GM18951 (cell line): ENCODE results near the gene TRPM5.

ENCODE experiments used
- POLR2A ChIP-seq: IDR thresholded peaks from 4 replicates; pipeline ENCODE4 v1.6.1; 2011; ENCODE audit warnings: mild to moderate bottlenecking; ENCODE audit not compliant: insufficient read length, insufficient read depth; ENCODE audit errors: extremely low read depth
- in situ Hi-C: fragments of 300-500 bp; cut with MboI; formaldehyde crosslinking; loops from one replicate; pipeline ENCODE4 v1.12.0; 2022; ENCODE audit warnings: low sequenced_read_pairs, mixed read lengths, inconsistent platforms; ENCODE audit not compliant: unreplicated experiment

Gene TRPM5

DNA sequence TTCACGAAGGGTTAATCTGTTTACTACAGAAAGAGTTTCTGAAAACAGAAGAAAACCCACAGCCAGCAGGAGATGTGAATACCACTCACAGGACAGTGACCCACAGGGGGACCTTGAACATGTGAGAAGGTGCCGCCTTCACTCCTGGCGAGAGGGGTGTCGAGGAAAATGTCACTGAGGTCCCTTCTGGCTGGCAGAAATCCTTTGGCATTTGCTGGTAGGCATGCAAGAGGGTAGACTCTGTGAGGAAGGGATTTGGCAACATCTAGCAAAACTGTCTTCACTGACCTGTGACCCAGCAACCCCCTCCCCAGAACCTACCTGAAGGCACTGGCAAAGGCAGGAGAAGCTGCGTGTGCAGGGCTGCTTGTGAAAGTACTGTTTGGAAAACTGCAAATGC is 9.1 kb upstream of the TRPM5 start:
- in situ Hi-C loops = no loop called here
- TF ChIP-seq POLR2A = no peak

DNA sequence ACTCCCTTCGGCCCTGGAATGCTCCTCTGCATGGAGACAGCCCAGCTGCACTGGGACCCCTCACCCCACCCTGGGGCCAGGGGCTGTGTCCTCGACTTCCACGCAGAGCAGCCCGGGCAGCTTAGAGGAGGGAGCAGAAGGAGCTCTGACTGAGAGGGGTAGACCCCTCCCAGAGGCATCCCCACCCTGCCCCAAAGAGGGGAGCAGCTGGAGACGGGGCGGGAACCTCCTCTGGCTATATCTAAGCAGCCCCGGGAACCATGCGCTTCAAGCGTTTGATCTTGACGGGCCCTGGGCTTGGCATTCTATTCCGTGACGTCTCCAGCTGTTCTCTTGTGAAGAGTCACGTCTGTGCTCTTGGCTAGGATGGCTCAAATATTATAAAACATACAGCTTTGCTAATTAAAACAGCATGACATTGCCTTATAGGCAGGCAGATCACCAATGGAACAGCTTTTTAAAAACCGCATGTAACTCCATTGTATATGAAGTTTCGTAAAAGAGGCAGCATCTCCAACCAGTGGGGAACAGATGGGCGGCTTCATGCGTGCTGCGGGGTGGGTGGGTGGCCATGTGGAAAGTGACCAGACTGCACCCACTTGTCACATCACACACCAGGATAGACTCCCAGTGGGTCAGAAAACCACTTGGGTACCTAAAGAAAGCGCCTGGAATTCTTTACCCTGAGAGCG is 8.2 kb upstream of the TRPM5 start:
- in situ Hi-C loops = no loop called here
- TF ChIP-seq POLR2A = no peak

DNA sequence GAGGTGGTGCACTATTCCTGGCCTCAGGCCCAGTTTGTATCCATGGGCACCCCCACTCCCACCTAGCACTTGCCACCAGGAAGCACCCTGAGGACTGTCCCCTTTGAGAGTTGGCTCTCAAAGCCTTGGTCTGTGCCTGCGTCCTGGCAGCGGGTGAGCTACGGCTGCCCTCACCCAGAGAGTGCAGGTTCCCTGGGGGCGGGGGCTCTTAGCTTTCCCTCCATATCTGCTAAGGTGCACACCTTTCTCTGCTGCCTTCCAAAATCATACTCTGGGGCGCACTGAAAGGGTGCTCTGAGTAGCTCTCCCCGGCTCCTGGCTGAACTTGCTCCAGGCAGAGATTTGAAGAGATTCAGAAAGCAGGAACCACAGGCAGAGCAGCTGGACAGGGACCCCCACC is 7.6 kb upstream of the TRPM5 start:
- TF ChIP-seq POLR2A = no peak
- in situ Hi-C loops = no loop called here

DNA sequence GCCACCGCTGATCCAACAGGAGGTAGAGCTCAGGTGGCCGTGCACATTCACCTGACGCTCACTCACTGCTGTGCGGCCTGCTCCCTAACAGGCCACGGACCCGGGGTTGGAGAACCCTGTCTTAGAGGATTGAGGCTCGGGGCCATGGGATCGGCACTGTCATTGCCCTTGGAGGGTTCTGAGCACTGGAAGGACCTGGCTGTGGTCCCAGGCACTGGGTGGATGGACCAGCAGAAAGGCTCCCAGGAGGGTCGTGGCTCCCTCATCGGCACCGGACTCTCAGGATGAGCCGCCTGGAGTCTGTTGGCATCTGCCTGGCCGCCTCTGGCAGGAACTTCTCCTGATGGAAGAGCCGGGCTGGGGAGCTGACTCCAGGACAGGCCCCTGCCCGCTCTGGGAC is 7.0 kb upstream of the TRPM5 start:
- in situ Hi-C loops = no loop called here
- TF ChIP-seq POLR2A = no peak

DNA sequence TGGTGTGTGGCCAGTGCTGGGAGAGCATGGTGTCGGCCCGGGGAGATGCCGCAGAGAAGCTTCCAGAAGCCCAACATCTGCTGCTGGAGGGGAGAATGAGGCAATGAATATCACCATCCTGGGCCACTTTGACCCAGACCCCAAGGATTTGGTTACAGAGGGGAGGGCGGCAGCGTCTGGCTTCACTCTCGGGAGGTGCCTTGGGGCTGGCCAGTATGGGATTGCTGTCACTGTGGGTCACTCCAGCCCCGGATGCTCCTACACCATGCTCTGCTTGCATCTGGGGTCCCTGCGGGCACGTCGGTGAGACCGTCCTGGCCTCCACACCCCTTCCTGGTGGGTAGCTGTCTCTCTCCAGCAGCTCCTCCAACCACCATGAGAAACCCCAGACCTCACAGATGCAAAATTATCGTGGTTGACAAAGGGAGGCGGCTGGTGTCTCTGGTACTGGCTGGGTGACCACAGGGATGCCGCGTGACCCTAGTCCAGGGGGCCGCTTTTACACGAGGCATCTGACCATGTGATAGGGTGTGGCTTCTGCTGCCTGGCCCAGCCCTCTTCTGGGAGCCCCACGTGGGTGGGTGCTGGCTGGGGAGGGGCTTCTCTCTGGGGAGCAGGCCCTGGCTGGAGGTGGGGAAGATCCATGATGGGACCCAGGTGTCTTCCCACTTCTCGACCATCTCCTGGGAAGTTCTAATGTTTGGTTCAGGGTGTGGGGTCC is 6.2 kb upstream of the TRPM5 start:
- in situ Hi-C loops = no loop called here

DNA sequence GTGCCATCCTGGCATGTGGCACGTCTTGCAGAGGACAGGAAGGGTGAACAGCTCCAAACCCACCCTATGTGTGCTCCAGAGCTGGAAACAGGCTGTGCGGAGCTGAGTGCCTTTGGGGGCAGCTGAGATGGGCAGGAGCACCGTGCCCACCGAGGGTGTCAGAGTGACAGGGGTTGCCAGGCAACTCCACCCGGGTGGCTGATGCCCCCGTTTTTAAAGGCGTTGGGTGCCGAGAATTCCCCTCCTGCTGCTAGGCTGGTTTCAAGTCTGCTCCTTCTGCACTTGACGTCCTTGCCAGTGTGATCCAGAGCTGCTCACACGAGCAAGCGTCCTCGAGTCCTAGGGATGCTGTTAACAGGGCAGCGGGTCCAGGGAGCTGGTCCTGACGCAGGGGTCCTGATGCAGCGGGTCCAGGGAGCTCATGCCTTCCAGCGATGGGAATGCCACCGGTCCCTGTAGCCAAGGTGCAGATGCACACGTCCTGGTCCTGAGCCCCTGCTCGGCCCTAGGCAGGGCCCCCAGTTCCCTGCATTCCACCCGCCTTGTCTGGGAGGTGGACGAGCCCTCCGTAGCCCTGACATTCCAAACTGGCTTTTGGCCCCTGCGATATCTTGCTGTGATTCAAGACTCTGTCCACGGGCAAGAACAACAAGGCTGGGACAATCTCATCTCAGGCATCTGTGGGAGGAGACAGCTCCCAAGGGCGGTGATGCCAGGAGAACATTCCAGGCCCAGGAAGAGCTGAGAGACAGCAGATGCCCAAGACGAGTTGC is 5.4 kb upstream of the TRPM5 start:
- TF ChIP-seq POLR2A = no peak
- in situ Hi-C loops = loop anchor here (25.0 kb wide), 1 partner anchor 438 kb away; the partner anchor contains the start of gene CDKN1C

More for the DNA sequence above, 6.2 kb upstream of the TRPM5 start:
- TF ChIP-seq POLR2A = no peak

DNA sequence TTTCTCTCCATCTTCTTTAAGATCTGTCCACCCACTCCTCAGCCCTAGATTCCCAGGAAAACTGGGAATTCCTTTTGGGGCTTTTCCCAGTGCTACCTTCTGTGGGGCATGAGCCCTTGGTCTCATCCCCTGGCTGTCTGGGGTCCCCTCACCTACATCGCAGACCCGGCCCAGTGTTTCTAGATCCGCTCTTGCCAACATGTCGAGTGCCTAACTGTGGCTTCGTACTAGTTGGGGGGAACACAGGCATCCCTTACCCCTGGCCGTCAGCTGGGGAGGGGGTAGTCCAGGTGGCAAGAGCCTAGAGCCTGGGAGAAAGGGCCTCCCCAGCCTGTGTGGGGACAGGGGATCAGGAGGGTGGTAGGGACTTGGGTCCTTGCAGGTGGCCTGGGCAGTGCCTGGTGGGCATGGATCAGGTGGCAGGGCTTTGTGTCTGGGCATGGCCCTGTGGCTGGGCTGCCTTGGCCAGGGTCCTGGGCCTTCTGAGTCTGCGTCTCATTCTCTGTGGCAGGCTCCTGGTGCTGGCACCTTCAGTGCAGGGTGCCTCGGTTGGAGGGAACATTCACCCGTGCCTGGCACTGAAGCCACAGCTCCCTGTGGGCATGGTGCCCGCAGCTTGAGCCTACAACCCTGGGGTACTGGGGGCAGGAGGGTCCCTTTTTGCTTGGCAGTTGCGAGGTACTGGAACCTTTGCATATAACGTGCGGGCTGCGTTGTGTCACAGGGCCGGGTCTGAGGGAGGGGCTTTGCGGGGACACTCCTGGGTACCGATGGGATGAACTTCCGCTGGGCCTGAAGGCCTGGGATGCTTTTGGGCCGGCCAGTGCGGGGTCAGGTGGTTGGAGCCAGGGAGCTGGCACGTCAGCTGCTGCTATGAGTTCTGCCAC is 4.6 kb upstream of the TRPM5 start:
- in situ Hi-C loops = loop anchor here (25.0 kb wide), 1 partner anchor 438 kb away; the partner anchor contains the start of gene CDKN1C
- TF ChIP-seq POLR2A = no peak

DNA sequence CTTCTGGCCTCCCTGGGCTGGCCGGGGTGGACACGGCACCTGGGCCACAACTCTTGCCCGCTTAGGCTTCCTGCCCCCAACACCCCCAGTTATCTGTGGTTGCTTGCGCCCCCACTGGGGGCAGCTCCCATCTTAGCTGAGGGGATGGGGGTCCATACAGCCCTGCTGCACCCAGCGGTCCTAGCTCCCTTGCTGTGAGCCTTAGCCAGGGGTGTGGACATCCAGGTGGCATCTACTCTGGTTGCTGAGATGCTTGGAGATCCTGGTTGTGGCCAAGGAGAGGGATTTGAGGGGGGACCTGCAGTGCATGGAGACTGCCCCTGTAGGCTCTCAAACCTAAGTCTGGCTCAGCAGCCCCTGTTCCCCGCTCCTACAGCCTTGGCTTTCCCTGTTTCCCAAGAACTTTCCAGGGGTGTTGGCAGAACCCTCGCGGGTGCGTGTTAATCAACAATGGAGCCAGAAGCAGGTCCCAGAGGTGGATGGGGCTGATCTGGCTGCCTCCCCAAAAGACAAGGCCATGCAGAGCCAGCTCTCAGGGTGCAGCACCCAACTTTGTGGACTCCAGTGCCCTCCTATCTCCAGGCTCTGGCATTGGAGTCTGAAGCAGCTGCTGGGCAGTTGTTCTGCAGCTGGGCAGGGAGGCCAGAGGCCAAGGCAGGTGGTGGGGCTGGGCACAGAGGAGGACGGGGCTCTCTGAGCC is 3.8 kb upstream of the TRPM5 start:
- in situ Hi-C loops = loop anchor here (25.0 kb wide), 1 partner anchor 439 kb away; the partner anchor contains the start of gene CDKN1C

DNA sequence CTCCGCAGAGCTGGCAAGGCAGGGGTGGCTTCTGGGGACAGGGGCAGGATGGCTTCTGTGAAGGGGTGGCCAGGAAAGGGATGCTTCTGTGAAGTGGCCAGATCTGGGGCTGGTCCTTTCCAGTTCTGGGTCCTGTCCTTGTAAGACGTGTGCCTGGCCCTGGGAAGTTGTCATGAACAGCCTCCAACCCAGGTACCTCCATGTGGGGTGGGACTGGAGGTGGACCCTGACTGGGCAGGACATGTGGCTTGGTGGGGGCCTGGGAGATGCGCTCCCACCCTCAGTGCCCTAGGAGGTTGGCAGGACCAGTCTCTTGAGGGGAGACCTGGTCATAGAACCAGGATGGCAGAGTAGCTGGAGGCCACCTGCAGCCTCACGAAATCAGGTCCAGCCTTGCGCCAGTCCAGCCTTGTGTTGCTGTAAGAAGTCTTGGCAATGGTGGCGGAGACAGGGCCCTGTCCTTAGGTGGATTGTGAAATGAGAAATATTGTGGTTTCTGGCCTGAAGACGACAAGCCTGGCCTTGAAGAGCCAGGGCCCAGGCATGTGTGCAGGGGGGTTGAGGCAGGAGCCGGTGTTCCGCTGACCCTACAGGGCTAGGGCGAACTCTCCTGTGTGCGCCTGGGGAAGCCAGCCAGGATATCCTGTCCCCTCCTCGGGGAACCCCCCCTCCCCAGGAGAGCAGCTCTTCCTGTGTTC is 3.1 kb upstream of the TRPM5 start:
- no peak for TF ChIP-seq POLR2A
- in situ Hi-C loops = loop anchor here (25.0 kb wide), 1 partner anchor 440 kb away; the partner anchor contains the start of gene CDKN1C

More for the DNA sequence above, 3.8 kb upstream of the TRPM5 start:
- no peak for TF ChIP-seq POLR2A

DNA sequence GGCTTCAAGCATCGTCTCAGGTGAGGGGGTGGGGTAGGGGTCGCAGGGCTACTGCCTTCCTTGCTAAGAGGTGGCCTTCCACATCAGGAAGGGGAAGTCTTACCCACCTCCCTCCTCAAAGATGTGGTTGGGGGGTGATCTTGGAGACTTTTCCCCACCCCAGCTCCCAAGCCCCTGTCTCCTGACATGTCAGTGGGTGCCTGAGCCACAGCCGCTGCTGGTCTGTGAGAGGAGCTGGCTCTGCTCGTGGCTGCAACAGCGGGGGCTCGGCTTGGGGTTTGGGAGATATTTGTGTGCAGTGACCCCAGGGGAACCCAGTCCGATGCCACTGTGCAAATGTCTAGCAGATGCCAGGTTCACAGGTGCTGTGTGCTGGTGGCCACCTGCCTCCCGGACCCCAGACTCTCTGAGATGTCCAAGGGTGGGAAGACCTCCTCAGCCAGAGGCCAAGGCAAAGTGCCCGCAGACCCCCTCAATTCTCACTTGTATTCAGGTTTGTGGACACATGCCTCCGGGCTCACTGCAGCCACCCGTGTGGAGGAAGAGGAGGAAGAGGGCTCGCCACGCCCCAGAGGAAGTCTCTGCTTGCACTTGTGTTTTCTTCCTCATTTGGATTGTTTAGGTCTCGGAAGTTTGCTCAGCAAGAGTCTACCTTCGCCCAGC is 2.4 kb upstream of the TRPM5 start:
- TF ChIP-seq POLR2A = no peak
- in situ Hi-C loops = loop anchor here (25.0 kb wide), 1 partner anchor 441 kb away; the partner anchor contains the start of gene CDKN1C

DNA sequence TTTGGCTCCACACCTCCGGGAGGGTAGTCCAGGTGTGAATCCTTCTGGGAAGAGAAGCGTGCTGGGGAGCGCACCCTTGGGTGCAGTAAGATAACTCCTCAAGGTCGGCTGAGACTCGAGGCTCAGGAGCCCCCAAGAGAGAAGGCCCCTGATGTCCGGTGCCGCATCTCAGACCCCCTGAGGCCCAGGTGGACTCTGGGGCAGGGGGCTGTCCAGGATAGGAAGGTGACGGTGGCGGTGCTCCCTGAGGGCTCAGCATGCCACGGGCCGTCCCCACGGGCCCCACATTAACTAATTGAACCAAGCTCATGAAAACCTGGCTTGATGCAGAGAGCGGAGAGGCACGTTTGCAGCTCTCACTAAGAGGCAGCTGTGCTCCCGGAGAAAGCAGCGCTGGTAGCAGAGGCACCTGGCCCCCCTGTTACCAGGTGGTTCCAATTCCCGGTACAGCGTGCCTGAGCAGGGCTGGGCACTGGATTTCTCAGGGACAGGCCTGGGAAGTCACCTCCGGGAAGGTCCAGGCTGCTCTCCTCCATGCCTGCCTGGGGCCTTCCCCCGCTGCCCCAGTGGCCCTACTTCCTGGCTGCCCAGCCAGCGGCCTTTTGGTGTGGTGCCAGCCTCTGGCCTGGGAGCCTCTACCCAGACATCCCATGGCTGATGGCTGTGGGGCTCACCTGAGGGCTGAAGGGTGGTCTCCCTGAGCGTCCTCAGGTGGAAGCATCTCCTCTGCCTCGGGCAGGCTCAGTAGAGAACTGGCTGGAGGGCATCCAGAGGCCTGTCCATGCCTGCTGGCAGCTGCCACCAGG is 1.6 kb upstream of the TRPM5 start:
- TF ChIP-seq POLR2A = no peak
- in situ Hi-C loops = loop anchor here (25.0 kb wide), 1 partner anchor 441 kb away; the partner anchor contains the start of gene CDKN1C
